ENCODE measurements around the gene OVAAL. TPM values are rescaled to one million over a fixed set of nuclear protein-coding genes. Genes with fewer than 3 reads are reported as not detected.

The OVAAL gene
- total and polyA plus RNA-seq, 2 of the 8 experiments (the other 6 are each of a cell fraction or from before 2014, with no cell fraction given): not detected

GRCh38 chr1:180566495-180566894 is 7.7 kb downstream of the OVAAL start:
- FAIRE-seq (no peak), DNase-seq (ENCODE audit: low read depth in 1 of 2, low spot score in 2 of 2) (no peak)
- no peaks in the 10 kb centered on the region for H3K23me2 ChIP-seq (ENCODE audit: low read depth, low read length)
- no peaks in the 10 kb centered on the region for H3K79me1 ChIP-seq (ENCODE audit: low read depth, low read length)
- no peak overlapping the region for H2BK5ac ChIP-seq (ENCODE audit: low read depth, low read length)
- no peak overlapping the region for H2BK15ac ChIP-seq (ENCODE audit: low read length)
- no peak overlapping the region for H2BK20ac ChIP-seq (ENCODE audit: low read length)
- H3K27me3 ChIP-seq (replicated peaks in 1 of 4; ENCODE audit: control insufficient read depth in 3 of 4, extremely low read depth in 1 of 4, insufficient read depth in 3 of 4, low read length in 3 of 4): no peaks in the 10 kb centered on the region
- CTCF ChIA-PET (ENCODE audit: partially characterized antibody): interaction anchor here (0.6 kb wide), 1 partner anchor 33 kb away, joined by 4 read pairs; no protein-coding TSS in a partner anchor
- H3K23ac ChIP-seq (ENCODE audit: insufficient read length): no peak overlapping the region
- POLR2A ChIA-PET (ENCODE audit: partially characterized antibody): no interaction called here
- H4K91ac ChIP-seq (replicated peaks; ENCODE audit: insufficient read length, low read length): no peak overlapping the region
- no peaks in the 10 kb centered on the region for H3K36me3 ChIP-seq (ENCODE audit: control insufficient read depth in 2 of 4, insufficient read depth in 4 of 4, low read length in 3 of 4)
- H2BK12ac ChIP-seq (ENCODE audit: low read depth, low read length): no peak overlapping the region
- no peak overlapping the region for H2AFZ ChIP-seq (ENCODE audit: low read length)
- no peak overlapping the region for H3K56ac ChIP-seq (replicated peaks; ENCODE audit: insufficient read length, low read depth, low read length)
- H2BK120ac ChIP-seq (replicated peaks; ENCODE audit: low read depth, low read length): no peak overlapping the region
- no peak for TF ChIP-seq MAFK (IDR thresholded peaks at IDR 0.05; ENCODE audit: low read depth, low read length)
- no peak for TF ChIP-seq ASH2L (IDR thresholded peaks at IDR 0.05; ENCODE audit: low read length)
- H3K18ac ChIP-seq (ENCODE audit: extremely low read depth, low read length): no peak overlapping the region
- no peak overlapping the region for H2AK5ac ChIP-seq (ENCODE audit: low read depth, low read length)
- no peak overlapping the region for H3K4me3 ChIP-seq (ENCODE audit: extremely low read depth in 1 of 4, insufficient read depth in 2 of 4, low read depth in 3 of 4, low read length in 4 of 4)
- H3K27ac ChIP-seq (ENCODE audit: low read depth, low read length): no peak overlapping the region
- WGBS, 2 experiments (ENCODE audit: extremely low coverage in 1 of 2, insufficient coverage in 1 of 2, insufficient read length in 1 of 2, insufficient replicate concordance in 2 of 2, low coverage in 1 of 2, low lambda C conversion rate in 2 of 2, missing lambda C conversion rate in 1 of 2): 84% methylated on average over 1 of the region's 1 CpG; no CpG with 5 or more reads in 1 of the 2 experiments
- H3K4ac ChIP-seq (replicated peaks; ENCODE audit: insufficient read length, low read depth, low read length): no peak overlapping the region
- no peaks in the 10 kb centered on the region for H3K4me1 ChIP-seq (replicated peaks in 1 of 4; ENCODE audit: control insufficient read depth in 3 of 4, insufficient read depth in 4 of 4, low read length in 3 of 4)
- no peak overlapping the region for H4K5ac ChIP-seq (ENCODE audit: insufficient read length, low read depth, low read length)
- no peak overlapping the region for H4K8ac ChIP-seq (ENCODE audit: extremely low read depth, insufficient read depth, low read length)
- H3K9me3 ChIP-seq (ENCODE audit: insufficient read depth in 2 of 2, low read depth in 1 of 2, low read length in 1 of 2): no peaks in the 10 kb centered on the region
- H3K9ac ChIP-seq (replicated peaks in 1 of 4; ENCODE audit: extremely low read depth in 1 of 4, low read depth in 3 of 4, low read length in 3 of 4): no peak overlapping the region
- no peaks in the 10 kb centered on the region for H3K79me2 ChIP-seq (ENCODE audit: control insufficient read depth in 1 of 2, insufficient read depth in 2 of 2, low read length in 2 of 2)
- no peaks in the 10 kb centered on the region for H4K20me1 ChIP-seq (replicated peaks in 1 of 2; ENCODE audit: control insufficient read depth in 1 of 2, insufficient read depth in 2 of 2, low read length in 2 of 2)
- no peak overlapping the region for H3K4me2 ChIP-seq (ENCODE audit: insufficient read depth in 1 of 2, low read depth in 2 of 2, low read length in 2 of 2)
- no peak overlapping the region for H3K14ac ChIP-seq (ENCODE audit: insufficient read length)
